ENCODE results near the gene CACNA1F.

CACNA1F gene

DNA sequence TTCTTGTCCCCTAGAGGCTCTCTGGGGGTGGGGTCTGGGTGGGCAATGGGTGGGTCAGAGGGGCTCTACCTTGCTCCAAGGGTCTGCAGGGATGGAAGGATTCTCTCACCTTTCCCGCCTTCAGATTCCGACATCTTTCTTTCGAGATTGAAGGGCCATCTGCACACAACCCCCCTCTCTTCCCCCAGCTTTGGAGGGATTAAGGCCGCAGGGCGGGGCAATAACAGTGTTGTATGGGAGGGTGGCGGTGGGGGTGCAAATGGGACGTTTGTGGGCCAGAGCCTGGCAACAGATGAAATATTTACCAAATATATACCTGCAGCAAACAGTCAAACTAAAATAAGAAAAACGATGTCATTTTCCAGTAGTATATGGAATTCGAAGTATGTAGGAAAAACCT, at the start of gene CACNA1F:
Gene CACNA1F, minus strand, starts transcription at position 165 of the 400 bp plus-strand sequence. Its CDS starts 31 bp downstream, at position 134.
- intact Hi-C loops (cut with DNase I), result no loop called here
- no peak for DNase-seq

DNA sequence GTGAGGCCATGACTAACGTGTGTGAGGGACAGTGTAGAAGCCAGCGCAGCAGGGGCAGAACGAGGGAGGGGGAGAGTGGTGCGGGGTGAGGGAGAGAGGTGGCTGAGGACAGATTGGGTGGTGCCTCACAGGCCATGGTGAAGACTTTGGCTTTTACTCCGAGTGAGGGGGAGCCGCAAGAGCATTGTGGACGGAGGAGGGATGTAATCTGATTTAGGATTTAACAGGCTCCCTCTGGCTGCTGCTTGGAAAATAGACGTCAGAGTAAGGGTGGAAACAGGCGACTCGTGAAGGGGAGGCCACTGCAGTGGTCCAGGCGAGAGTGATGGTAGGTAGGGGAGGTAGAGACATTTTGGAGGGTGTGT, 49.5 kb upstream of the CACNA1F start:
- intact Hi-C loops (cut with DNase I), result no loop called here
- peak in 10 of 42 donors; percentile 16 to 55 (median 31) for DNase-seq

DNA sequence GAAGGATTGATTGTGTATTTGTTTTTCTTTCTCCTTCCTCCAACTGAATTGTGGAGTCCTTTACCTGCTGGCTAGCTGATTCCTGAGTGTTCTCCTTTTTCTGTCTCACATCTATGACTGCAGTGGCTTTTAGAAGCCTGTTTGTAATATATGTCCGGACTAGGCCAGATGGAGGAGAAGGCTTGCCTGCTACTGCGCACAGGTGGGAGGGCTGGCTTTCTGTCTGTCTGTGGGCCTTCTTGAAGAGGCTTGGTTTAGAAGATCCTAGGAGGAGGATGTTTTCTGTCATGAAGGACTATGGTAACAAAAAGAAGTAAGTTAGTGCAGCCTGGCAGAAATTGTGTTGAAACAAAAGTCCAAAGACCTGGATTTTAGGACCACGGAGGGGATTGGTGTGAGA, 44.9 kb upstream of the CACNA1F start:
- intact Hi-C loops (cut with DNase I), result no loop called here
- peak in 1 of 42 donors; percentile 12 for DNase-seq

DNA sequence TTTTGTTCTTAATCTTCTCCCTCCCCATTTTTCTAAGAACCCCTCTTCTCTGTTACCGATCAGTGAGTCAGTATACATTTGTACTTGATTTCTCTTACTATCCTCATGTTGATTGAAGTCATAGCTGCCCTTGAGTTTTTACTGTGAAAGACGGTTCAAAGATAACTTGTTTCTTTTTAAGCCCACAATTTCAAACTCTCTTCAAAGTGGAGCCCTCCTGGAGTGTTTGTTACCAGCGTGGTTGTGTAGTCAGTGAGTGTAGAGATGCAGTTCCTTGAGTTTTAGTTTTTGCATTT, 44.3 kb upstream of the CACNA1F start:
- intact Hi-C loops (cut with DNase I), result no loop called here
- DNase-seq, result no peak

DNA sequence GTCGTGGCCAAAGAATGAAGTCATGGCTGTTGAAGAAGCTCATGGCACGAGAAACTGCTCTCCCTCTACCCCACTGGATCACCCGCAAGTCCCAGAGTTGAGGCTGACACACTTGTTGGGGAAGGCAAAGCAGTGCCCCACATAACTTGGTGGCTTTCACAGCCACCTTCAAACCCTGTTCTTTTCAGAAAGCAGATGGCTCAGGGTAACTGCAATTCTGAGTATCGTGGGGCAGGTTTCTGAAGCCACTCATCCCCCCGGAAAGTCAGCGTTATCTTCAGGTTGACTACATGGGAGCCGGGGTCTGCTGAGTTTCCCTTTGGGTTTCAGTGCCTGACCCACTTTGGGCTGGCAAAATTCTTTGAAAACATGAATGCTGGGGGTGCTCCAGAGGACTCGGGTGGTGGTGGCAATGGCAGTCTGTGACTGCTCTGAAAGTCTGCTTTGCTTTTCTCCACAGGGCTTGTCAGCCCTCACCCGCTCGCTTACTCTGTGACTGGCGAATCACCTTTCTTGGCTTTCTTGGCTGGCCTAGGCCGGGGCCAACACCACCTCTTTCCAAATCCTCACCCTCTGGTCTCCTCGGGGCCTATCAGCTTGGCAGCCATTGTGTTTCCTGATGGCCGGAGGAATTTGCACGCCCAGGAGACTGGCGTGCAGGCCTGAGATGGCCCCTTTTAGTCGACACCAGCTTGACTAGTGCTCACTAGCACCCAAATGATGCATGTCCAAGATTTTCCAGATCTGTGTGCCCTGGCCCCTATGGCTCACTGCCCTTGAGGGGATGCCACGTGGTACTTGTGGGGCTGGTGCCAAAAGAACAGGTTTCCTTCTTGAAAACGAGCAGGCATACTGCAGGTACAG, 43.8 kb upstream of the CACNA1F start:
- DNase-seq, result peak in 3 of 42 donors; percentile 20 to 33 (median 24)
- intact Hi-C loops (cut with DNase I), result no loop called here

DNA sequence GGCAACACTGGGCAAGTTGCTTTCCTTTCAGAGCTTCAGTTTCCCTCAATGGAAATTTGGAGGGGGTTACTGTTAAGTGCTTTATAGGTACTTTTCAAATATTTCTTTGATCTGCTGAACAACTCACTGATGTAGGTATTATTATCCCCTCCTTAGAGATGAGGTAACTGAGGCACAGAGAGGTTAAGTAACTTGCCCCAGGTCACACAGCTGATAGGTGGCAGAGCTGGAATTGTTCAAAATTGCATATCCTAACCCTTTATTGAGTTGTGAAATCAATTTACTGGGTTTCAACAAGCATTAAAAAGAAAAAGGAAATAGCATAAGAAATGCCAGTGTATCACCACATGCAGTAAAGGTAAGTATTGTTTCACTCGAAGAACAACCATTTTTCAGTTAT, 43.1 kb upstream of the CACNA1F start:
- no peak for DNase-seq
- intact Hi-C loops (cut with DNase I), result no loop called here

DNA sequence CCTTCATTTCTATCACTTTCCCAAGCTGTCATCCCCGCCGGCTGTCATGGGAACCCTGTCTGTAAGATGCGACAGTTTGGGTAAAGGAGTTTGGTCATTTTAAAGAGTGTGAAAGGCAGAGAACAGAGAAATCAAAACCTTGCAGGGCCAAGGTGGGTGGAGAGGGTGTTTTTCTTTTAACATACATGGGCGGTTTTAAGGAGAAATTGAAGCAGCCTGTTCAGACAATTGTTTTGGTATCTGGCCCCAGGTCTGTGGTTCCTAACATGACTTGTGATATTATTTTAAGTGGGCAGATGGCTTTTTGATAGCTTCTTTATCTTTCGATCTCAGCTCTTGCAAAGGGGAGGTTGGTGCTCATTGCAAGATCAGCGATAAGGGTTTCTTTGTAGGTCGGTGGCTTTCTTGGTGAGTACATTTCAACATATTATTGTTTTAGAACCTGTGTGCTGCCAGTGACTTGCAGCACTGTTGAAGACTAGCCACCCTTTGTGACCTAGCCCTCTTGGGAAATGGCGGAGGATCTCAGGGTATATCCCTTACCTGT, 40.1 kb upstream of the CACNA1F start:
- peak in 3 of 42 donors; percentile 9 to 24 (median 17) for DNase-seq
- intact Hi-C loops (cut with DNase I), result no loop called here

DNA sequence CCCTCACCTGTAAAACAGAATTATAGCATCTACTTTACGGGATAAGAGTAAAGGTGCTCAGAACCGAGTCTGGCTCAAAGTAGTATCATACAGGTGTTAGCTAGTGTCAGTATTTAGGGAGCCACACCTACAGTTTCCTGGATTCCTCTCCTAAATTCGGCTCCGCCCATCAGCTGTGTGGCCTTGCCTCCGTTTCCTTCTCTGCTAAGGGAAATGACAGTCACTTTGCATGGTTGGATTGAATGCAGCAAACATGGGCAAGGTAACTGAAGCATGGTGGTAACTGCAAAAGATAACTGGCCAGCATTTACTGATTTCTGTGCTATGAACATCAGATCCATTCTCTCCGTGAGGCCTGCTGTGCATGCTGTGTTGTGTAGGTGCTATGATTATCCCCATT, 39.3 kb upstream of the CACNA1F start:
- intact Hi-C loops (cut with DNase I), result no loop called here
- peak in 6 of 42 donors; percentile 11 to 49 (median 22) for DNase-seq

DNA sequence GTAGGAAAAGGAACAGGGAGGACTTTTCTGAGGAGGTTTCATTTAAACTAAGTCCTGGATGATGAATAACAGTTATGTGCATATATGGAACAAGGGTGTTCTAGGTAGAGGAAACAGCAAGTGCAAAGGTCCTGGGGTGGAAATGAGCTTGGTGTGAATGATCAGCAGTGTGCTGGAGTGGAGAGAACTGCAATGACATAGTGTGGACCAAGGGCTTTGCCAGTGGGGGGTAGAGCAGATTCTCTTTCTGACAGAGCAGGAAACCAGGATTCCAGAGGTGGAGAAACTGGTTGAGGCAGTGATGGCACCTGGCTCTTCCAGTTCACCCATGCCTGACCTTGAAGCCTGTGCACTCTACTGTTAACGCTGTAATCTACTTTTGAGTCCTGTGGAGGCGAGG, 38.2 kb upstream of the CACNA1F start:
- intact Hi-C loops (cut with DNase I), result no loop called here
- DNase-seq, result peak in 1 of 42 donors; percentile 1

DNA sequence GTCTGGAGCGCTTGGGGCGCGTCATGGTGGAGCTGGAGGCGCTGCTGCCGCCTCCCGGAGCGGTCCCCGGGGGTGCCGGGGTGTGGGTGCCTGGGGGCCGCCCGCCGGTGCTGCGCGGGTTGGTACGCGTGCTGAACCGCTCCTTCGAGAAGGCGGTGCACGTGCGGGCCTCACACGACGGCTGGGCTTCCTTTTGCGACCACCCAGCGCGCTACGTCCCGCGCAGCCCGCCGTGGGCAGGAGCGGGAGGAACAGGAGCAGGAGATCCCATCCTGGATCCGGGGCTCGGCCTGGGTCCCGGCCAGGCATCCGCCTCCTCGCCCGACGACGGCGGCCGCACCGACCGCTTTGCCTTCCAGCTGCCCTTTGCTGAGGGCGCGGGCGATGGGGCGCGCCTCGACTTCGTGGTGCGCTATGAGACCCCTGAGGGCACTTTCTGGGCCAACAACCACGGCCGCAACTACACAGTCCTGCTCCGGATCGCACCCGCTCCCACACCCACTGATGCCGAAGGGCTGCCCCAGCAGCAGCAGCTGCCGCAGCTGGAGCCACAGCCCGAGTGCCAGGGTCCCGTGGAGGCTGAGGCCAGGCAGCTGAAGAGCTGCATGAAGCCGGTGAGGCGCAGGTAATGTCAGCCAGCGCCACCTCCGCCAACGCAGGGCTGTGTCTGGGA, 37.2 kb upstream of the CACNA1F start:
- intact Hi-C loops (cut with DNase I), result no loop called here

DNA sequence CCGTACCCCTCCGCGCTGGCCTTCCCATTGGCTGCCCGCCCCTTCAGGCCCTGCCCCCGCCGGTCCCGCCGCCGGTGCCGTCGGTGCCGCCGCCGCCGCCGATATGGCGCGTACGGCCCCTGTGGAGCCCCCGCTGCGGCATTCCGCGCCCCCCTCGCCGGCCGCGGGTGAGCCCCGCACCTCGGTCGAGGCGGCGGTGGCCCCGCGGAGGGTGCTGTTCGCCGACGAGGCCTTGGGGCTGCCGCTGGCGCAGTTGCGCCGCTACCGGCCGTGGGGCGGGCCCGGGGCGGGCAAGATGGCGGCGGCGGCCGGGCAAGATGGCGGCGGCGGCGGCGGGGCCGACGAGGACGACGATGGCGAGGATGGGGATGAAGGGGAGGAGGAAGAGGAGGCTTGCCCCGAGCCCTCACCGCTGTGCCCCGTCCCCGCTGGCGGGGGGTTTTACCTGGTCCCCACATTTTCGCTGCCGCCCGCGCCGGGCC, 36.7 kb upstream of the CACNA1F start, which contains the start of gene PPP1R3F:
Gene PPP1R3F, plus strand, starts transcription at position 27 of the 482 bp plus-strand sequence. Its CDS starts 77 bp downstream, at position 104.
- DNase-seq, result peak in 13 of 42 donors; percentile 13 to 59 (median 27)

More for the DNA sequence above, 37.2 kb upstream of the CACNA1F start:
- DNase-seq, result no peak

DNA sequence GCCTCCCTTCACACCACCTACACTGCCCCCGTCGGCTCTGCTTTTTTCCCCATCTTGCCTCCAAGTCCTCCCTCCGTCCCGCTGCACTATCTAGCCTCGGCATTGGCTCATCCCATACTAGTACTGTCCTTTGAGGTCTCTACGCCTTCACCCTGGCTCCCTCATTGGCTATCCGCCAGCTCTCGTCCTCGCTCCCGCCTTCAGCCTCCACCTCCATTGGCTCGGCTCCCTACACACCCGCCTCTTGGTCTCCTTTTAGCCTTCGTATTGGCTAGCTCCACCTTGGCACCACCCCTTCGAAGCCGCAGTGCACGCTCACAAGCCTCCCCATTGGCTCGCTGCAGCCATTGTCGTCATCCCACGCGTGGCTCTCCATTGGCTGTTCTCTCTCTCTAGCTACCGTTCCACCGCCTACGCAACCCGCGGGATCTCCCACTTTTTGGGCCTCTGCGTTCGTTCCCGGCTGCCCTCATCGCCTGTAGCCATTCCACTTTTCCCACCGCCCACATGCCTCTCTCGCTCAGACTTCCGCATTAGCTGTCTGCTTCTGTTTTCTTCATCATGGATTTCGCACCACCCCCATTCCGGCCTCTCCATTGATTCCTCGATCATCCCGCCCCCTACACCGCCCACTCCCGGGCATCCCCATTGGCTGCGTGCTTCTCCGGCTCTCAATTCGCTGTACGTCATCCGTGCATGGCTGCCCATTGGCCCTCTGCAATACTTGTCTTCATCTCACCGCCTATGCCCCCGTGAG, 36.0 kb upstream of the CACNA1F start:
- peak; percentile 90 to 99 (median 97) for DNase-seq
- intact Hi-C loops (cut with DNase I), result loop anchor here (5.0 kb wide), 1 partner anchor 67 kb away; the partner anchor contains the start of gene SYP

More for the DNA sequence above, 36.7 kb upstream of the CACNA1F start, which contains the start of gene PPP1R3F:
- intact Hi-C loops (cut with DNase I), result loop anchor here (5.0 kb wide), 1 partner anchor 68 kb away; the partner anchor contains the start of gene SYP

DNA sequence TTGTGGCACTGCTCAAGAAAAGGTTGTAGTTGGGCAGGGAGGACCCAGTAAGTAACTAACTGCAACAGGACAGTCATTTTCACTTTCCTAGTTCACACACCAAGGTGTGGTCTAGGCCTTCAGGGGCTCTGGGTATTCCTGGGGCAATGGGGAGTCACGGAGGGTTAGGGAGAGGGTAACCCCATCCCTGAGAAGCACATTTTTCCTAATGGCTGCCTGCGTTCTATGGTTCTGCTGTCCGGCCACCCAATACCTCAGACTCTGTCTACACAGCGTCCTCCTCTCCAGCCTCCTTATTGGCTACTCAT, 35.5 kb upstream of the CACNA1F start:
- intact Hi-C loops (cut with DNase I), result loop anchor here (5.0 kb wide), 1 partner anchor 66 kb away; the partner anchor contains the start of gene SYP
- no peak for DNase-seq

DNA sequence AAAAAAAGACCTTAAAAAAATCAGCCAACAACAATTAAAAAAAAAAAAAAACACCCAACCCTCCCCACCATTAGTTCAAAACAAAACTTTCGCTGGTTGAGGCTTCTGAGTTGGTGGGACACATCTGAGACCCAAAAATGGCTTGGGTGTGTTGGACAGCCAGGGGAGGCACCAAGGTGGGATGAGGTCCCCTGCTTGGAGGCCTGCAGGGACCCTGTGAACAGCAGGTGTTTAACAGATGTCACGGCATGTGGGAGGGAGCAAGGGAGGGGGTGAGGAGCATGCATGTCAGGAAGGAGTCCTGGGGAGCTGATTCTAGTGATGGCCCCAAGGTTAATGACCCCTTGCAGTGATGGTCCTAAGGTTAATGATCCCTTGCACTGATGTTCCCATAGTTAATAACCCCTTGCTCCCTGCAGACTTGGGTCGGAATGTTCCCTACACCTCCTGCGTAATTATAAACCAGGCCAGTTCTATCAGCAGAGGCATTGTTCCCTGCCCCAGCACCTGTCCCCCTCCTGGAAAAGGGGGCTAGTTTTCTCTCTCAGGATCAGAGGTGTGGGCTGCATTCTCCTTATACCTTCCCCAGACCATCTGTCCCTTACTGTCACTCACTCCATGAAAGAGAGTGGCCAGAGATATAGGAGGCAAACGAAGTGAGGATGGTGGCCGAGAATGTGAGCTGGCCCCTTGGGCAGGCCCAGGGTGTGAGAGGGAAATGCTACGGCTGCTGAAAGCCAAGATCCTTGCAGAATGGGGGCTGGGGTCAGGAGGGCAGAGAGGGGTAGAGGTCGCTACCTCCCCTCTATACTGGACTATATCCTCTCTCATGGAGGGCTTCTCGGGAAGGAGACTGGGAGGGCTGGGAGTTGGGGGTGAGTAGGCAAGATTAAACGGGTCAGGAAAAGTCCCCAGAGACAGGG, 33.6 kb upstream of the CACNA1F start:
- no peak for DNase-seq
- intact Hi-C loops (cut with DNase I), result loop anchor here (5.0 kb wide), 1 partner anchor 64 kb away; the partner anchor contains the start of gene SYP

DNA sequence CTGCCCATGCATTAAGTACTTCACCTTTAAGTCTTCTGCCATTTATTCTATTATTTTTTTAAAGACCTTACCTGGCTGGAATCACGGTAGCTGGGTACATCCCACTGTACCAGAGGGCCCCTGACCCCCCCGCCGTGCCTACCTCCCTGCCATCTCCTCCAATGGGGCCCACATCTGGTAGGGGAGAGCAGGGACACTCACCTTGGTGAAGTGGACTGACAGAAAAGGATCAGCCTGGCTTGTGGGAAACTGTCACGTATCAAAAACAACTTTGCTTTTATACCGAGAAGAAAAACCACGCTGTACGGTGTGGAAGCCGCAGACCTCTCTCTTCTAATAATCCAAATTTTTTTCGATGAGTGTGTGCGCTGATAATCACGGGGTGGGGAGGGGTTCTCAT, 31.3 kb upstream of the CACNA1F start, which contains the start of gene FOXP3:
Gene FOXP3, minus strand, starts transcription at position 251 of the 400 bp plus-strand sequence. CDS start 6,205 bp downstream, outside the sequence.
- intact Hi-C loops (cut with DNase I), result no loop called here
- DNase-seq, result no peak

DNA sequence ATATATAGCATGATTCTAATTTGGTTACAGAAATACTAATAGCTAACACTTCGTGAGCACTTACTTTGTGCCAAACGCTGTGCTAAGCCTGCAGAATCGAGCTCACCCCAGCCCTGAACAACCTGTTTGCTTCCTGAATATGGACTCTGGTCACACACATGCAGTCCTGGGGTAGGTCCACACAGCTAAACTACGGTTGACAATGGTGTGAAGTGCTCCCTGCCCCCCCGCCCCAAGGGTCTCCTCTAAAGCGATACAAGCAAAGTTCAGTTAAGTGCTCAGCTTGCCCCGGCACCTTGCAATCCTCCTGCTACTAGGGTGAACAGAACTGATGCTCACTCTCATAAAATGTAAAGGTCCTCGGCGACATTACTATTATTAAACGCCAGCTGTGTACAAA, 30.5 kb upstream of the CACNA1F start:
- intact Hi-C loops (cut with DNase I), result no loop called here

DNA sequence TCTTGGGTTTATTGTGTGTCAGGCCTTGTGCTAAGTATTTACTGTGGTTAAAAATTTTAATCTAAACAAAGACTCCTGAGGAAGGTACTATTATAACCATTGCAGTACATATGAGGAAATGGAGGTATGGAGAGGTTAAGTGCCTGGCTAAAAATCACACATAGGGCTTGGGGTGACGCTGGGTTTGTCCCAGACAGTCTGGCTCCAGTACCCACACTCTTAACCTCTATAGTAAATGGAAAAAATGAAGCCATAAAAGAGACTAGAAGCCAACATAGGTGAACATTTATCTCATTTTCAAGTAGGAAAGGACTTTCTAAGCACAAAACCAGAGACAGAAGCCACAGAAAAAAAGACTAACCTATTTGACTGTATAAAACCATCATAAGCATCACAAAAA, 29.5 kb upstream of the CACNA1F start:
- intact Hi-C loops (cut with DNase I), result no loop called here
- DNase-seq, result no peak

More for the DNA sequence above, 30.5 kb upstream of the CACNA1F start:
- no peak for DNase-seq

All from head of caudate nucleus (tissue), 42 donors.